OCI-M1 (cell line): ENCODE results near the gene MT1E.
"Not testable (repeated sequence)": the region's sequence is repeated elsewhere in the genome, so short reads cannot be mapped to it uniquely, and the experiment has no call there.

Source experiments
- DNase-seq: peaks from one replicate; lab custom pipeline; 2025; lab: John Stamatoyannopoulos, UW

Gene MT1E

DNA sequence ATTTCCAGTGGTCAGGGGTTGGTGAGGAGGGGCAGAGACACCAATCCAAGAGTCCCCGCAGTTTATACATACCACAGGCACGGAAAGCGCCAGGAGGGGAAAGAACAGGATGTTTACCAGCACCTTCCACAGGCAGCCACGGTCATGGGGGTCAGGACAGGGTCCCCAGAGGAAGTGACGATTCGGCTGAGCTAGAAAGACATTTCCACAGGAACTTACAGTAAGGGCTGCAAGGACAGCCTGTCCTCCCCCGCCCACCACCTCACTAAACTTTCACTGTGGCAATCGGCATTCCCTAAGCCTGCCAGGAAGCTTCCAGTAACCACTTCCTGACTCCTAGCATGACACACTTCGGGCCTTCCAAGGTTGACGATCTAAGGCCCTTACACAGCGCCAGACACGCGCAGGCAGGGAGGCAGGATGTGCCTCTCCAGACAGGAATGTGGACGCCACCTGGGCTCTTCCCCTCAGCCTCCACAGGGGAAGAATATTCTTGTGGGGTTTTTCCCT, 18.4 kb upstream of the MT1E start:
- DNase-seq, result no peak

DNA sequence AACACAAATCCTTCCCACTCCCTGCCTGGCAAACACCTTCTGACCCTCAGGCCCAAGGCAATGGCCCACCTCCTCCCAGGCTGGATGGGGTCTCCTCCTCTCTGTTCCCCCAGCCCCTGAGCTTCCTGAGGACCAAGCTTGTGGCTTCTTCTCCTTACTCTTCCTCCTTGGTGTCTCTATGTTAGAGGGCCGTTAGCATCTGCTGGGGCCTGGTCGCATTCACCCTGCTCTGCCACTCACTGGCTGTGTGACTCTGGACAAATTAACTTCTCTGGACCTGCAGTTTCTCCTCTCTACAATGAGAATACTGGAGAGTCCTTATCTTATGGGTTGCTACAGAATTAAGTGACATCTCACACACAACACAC, 17.9 kb upstream of the MT1E start:
- no peak for DNase-seq

DNA sequence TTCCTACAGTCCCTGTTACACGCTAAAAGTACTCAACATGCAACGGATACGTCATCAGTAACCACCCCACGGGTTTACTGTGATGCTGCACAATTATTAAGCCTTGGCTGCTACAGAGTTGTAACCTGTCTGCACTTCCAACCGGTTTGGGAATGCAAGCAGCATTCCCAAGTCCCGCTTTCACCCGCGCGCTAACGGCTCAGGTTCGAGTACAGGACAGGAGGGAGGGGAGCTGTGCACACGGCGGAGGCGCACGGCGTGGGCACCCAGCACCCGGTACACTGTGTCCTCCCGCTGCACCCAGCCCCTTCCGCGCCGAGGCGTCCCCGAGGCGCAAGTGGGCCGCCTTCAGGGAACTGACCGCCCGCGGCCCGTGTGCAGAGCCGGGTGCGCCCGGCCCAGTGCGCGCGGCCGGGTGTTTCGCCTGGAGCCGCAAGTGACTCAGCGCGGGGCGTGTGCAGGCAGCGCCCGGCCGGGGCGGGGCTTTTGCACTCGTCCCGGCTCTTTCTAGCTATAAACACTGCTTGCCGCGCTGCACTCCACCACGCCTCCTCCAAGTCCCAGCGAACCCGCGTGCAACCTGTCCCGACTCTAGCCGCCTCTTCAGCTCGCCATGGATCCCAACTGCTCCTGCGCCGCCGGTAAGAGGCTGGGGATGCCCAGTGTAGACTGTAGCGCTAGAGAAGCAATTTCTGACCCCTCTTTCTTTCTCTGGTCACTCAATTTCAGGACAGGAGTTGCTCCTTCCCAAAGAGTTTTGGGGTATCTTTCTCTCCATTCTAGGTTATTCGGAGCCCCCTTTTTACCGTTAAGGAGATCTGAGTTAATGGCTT, 17.3 kb upstream of the MT1E start, which contains the start of gene MT2A:
MT2A (plus strand) TSS at position 542 of the 833 bp plus-strand sequence; CDS start at position 614, 72 bp downstream.
- peak; percentile 95 for DNase-seq

DNA sequence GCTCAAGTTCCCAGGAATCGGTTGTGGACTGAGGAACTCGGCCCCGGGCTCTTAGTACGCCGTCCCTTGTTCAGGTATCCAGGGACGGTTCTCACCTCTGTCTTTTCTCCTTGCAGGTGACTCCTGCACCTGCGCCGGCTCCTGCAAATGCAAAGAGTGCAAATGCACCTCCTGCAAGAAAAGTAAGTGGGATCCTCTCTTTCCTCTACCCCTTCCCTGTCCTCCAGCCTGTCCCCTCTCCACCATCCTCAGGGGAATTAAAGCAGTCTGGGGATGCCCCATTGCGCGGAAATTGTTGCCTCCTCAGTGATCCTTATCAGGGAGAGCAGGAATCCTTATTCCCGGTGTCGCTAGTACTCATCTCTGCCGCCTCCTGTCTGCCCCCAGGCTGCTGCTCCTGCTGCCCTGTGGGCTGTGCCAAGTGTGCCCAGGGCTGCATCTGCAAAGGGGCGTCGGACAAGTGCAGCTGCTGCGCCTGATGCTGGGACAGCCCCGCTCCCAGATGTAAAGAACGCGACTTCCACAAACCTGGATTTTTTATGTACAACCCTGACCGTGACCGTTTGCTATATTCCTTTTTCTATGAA, 16.6 kb upstream of the MT1E start:
- DNase-seq, result no peak

DNA sequence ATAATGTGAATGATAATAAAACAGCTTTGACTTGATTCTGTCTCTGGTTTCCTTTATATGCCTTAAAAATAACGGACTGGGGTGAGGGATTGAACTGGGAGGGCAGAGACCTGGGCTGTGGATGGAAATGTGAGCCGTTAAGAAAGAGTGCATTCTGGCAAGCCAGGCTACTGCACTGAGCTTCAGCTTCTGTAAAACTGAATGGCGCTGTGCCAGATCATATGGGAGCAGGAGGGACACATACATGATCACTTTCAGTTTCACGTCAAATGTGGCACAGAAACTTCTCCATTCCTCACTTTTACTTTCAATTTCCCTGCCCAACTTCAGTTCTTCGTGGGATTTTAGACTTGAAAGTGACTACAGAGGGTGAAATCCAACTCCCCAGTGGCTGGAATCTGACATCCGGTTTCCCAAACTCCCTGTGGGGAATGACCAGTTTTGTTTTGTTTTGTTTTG, 16.1 kb upstream of the MT1E start:
- peak; percentile 95 for DNase-seq

DNA sequence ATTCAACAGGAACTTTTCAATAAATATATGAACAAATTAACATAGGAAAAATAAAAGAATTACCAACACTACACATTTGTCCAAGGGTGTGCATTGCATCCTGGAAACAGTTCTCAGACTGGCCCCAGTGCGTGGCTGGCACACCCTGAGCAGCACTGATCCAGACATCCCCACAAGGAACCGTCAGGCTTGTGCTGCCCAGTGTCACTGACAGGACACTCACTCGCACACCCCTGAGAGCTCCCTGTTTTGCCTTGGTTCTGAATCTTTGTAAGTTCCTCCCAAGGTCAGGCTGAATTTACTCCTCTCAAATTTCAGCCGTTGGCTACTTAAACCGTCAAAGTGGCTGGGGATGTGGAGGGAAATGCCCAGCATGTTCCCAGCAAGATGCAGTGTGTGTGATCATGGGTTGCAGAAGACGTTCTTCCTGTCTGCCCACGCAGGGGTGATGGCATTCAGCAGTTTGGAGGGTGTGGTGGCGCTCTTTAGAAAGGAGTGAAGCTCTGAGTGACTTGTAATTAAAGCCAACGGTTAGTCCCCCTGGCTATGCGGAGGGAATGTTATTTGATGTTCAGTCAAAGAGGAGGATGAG, 15.5 kb upstream of the MT1E start:
- DNase-seq, result peak; percentile 56

DNA sequence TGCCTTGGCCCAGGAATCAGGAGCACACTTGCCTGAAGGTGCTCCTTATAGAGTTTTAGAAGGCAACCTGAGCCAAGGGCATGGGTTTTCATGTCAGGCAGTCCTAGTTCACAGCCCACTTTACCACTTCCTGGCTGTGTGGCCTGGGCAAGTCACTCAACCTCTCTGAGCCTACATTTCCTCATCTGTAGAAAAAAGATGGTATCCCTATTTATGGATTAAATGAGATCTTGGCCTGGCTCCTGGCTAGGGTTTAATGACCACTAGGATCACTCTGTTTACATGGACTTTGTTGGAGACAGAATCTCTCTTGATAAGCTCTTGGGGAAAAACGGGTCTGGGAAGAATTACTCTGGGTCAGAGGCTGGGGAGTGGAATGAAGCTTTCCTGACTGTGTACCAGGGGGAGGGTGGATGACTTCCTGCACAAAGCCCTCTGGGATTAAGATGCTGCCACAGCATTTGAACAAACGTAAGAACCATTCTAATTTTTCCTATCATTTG, 14.9 kb upstream of the MT1E start:
- DNase-seq, result no peak

DNA sequence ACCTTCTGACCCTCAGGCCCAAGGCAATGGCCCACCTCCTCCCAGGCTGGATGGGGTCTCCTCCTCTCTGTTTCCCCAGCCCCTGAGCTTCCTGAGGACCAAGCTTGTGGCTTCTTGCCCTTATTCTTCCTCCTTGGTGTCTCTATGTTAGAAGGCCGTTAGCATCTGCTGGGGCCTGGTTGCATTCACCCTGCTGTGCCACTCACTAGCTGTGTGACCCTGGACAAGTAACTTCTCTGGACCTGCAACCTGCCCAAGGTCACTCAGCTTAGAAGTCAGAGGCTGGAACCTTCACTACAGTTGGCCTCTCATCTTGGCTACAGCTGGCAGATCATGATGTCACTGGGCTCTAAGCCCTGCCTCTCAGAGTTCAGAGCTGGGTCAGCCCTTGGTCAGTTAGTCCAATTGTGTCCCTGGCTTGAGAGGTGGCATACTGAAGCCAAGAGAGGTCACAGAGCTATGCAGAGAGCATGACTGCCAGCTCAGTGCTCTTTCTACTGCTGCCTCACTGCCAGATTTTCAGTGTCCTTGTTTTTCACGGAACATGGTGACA, 14.2 kb upstream of the MT1E start:
- DNase-seq, result no peak

DNA sequence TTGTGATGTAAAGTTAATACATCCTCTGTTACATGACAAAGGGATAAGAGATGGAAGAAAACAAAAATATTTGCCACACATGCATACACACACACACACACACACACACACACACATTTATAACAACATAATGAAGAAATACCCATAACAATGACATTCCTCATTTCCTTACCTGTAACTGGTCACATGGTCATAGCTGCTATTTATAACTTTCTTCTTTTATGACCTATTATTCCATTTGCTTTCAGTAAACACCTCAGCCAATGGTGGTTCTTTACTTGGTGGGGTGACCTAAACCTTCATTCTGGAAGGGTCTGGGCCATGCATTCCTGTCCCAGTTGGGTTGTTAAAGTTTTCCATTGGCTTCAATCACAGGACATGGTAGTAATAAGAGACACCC, 11.9 kb upstream of the MT1E start:
- DNase-seq, result no peak

DNA sequence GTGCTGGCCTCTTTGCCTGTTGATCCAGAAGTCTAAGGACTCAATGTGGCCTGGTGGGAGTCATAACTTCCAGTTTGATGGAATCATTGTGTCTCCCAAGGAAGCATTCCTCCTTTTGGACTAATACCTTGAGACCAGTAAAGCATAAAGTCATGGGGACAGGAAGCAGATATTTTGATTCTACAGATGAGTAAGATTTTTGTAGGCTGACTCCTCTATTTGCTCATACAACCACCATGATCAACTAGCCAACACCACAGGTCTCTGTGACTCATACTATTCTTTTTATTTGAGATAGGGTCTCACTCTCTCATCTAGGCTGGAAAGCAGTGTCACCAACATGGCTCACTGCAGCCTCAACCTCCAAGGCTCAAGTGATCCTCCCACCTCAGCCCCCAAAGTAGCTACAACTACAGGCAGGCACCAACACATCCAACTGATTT, 11.0 kb upstream of the MT1E start:
- DNase-seq, result no peak

DNA sequence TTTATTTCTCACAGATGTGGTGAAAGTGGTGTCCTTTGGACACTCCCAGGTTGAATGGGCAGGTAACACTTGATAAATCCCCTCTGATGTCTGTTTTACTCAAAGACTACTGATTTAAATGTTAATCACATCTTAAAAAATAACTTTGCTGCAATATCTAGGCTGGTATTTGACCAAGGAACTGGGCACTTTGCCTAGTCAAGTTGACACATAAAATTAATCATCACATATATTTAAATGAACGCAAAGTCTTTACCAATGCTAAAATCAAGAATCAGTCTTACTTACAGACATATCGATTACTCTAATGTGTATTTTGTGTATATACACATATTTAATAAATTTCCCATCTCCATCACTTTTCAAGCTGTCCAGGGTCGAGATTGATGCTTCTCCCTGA, 10.2 kb upstream of the MT1E start:
- DNase-seq, result no peak

DNA sequence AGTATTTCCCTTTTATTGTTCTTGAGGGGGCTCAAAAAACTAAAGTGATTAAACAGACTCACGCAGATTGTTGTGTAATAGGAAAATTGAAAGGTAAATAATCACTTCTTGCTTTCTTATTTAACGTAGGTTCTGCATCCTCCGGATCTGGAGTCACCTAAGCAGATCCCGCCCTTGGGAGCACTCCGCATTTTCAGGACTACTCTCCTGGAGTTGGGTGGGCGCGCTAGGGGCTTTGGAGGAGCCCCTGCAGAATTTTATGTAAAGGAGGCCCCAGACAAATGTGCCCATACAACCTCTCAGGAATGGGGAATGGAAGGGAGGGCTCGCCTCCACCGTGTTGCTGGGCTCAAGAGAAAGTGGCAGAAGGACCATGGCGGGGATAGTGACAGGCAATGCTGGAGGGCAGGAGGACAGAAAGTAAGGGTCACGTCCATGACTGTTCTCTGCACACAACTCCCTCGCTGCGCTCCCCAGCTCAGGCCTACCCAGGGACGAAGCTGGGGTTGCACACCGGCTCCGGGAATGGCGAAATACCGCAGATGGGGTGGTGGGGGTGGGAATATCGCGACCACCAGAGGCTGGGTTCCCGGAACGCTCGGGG, 8.9 kb upstream of the MT1E start:
- DNase-seq, result no peak

DNA sequence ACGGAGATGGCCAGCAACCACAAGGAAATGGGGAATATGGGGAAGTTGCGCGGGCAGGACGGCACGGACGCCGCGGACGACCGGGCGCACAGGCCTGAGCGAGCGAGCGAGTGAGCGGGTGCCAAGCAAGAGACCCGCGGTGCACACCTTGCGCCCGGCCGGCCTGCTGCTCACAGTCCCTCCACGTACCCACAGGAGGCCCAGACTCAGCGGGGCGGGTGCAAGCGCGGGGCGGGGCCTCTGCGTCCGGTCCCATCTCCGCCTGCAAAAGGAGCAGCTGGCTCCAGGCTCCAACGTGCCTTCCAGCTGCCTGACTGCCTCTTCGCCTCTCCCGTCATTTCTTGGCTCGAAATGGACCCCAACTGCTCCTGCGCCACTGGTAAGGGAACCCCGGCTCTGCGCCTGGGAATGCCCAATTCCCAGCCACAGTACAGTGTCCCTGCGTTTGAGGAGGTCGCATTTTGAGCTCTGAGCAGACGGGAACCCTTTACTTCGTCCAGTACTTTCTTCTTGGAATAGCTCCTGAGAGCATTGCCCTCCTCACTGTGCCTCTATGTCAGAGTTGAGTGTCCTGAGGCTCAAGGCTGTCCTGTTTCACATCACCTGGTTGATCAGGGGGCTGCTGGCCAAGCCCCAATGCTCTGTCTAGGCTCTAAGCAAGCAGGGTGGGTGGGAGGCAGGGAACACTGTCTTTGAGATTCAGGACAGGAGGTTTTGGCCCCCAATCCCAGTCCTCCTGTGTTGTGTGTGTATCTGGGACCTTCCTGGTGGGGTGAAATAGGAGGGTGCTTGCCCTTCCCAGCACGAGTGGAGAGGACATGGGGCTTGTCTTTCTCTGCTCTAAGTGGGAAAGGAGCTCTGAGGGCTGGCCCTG, 8.1 kb upstream of the MT1E start:
- no peak for DNase-seq

DNA sequence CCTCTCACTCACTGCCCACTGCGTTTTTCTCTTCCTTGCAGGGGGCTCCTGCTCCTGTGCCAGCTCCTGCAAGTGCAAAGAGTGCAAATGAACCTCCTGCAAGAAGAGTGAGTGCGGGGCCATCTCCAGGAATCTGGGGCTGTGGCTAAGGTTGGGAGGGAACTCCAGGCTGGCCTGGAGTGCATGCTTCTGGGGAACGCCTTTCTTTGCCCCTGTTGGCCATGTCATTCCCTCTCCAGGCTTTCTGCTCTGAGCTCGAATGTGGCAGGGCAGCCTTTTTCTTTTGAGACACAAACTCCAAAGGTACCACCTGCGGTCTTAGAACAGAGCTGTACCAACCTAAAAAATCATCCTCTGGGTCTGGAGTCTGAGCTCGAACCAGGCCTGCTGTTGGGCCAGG, 7.4 kb upstream of the MT1E start:
- no peak for DNase-seq

DNA sequence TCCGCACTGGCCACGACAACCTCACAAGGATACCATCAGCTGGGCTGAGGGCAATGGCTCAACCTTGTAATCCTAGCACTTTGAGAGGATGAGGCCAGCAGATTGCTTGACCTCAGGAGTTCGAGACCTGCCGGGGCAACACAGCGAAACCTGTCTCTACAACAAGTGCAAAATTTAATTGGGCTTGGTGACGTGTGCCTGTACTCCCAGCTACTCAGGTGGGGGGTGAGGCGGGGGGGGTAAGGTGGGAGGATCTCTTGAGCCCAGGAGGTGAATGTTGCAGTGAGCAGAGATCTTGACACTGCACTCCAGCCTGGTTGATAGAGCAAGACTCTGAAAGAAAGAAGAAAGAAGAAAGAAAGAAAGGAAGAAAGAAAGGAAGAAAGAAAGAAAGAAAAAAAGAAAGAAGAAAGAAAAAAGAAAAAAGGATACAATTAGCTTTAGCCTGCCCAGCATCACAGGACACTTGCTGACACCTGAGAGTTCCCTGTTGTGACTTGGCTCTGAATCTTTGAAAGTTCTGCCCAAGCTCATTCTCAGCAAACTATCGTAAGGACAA, 5.2 kb upstream of the MT1E start:
- DNase-seq, result no peak

DNA sequence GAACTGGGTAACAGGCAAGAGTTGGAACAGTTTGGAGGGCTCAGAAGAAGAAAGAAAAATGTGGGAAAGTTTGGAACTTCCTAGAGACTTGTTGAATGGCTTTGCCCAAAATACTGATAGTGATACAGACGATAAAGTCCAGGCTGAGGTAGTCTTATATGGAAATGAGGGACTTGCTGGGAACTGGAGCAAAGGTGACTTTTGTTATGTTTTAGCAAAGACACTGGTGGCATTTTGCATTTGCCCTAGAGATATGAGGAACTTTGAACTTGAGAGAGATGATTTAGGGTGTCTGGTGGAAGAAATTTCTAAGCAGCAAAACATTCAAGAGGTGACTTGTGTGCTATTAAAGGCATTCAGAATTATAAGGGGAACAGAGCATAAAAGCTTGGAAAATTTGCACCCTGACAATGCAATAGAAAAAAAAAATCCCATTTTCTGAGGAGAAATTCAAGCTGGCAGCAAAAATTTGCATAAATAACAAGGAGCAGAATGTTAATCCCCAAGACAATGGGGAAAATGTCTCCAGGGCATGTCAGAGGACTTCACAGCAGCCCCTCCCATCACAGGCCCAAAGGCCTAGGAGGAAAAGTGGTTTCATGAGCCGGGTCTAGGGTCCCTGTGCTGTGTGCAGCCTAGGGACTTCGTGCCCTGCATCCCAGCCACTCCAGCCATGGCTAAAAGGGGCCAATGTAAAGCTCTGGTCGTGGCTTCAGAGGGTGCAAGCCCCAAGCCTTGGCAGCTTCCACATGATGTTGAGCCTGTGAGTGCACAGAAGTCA, 3.7 kb upstream of the MT1E start:
- DNase-seq, result not testable (repeated sequence)

DNA sequence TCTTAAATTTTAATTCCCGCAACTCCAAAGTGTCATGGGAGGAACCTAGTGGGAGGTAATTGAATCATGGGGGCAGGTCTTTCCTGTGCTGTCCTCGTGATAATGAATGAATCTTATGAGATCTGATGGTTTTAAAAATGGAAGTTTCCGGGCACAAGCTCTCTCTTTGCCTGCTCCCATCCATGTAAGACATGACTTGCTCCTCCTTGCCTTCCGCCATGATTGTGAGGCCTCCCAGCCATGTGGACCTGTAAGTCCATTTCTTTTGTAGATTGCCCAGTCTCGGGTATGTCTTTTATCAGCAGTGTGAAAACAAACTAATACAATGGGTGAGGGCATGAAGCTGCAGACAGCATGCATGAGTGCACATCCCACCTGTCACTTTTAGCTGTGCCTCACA, 2.4 kb upstream of the MT1E start:
- DNase-seq, result not testable (repeated sequence)

DNA sequence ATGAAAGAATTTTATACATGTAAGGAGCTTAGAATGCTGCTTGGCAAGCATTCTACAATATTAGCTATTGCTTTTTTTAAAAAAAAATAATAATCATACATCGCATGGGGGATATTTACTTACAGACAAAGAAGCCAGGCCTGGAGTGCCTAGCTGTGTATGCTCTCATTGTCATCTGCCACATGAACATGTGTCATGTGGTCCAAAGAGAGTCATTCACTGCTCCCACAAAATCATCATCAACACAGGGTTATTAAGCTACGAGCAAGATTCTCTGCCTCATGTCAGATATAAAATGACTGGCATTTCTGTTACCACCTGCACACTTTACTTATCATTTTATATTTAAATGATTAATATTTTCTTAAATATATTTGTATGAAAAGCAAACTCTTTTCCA, 1.9 kb upstream of the MT1E start:
- no peak for DNase-seq

DNA sequence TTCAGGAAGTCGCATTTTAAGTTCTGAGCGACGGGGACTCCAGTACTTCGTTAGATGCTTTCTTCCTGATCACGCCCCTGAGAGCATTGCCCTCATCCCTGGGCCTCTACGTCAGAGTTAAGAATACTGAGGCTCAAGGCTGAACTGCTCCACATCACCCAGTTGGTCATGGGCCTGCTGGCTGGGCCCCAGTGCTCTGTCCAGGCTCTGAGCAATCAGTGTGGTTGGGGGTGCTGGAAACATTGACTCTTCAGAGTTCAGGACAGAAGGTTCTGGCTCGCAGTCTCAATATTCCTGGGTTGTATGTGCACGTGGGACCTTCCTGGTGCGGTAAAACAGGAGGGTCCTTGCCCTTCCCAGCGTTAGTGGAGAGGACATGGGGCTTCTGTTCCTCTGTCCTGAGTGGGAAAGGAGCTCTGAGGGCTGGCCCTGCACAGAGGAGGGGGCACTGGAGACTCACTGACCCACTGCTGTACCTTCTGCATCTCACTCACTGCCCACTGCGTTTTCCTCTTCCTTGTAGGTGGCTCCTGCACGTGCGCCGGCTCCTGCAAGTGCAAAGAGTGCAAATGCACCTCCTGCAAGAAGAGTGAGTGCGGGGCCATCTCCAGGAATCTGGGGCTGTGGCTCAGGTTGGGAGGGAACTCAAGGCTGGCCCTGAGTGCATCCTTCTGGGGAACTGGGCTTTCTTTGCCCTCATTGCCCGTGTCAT, 518 bp downstream of the MT1E start:
- no peak for DNase-seq
